Measurements from ENCODE around the gene GALNT9.

GALNT9 gene

GRCh38 chr12:132276827-132277373 is 52.5 kb downstream of the GALNT9 start:
- TF ChIP-seq CTCF (IDR thresholded peaks at IDR 0.05; ENCODE audit: extremely low read depth, missing control alignments), result no peak
- no peak for DNase-seq (ENCODE audit: low spot score)

GRCh38 chr12:132276066-132276826 is 53.1 kb downstream of the GALNT9 start:
- DNase-seq (ENCODE audit: low spot score), result no peak
- no peak for TF ChIP-seq CTCF (IDR thresholded peaks at IDR 0.05; ENCODE audit: extremely low read depth, missing control alignments)

GRCh38 chr12:132275631-132276030 is 53.8 kb downstream of the GALNT9 start:
- DNase-seq (ENCODE audit: low spot score), result no peak
- no peak for TF ChIP-seq CTCF (IDR thresholded peaks at IDR 0.05; ENCODE audit: extremely low read depth, missing control alignments)

- DNase-seq (ENCODE audit: low spot score), result no peak
- TF ChIP-seq CTCF (IDR thresholded peaks at IDR 0.05; ENCODE audit: extremely low read depth, missing control alignments), result no peak
Measured at GRCh38 chr12:132275110-132275531, 54.3 kb downstream of the GALNT9 start.

- DNase-seq (ENCODE audit: low spot score), result no peak
- TF ChIP-seq CTCF (IDR thresholded peaks at IDR 0.05; ENCODE audit: extremely low read depth, missing control alignments), result no peak
Measured at GRCh38 chr12:132273992-132274334, 55.4 kb downstream of the GALNT9 start.

- TF ChIP-seq CTCF (IDR thresholded peaks at IDR 0.05; ENCODE audit: extremely low read depth, missing control alignments), result no peak
- DNase-seq (ENCODE audit: low spot score), result no peak
Measured at GRCh38 chr12:132272711-132273110, 56.7 kb downstream of the GALNT9 start.

- TF ChIP-seq CTCF (IDR thresholded peaks at IDR 0.05; ENCODE audit: extremely low read depth, missing control alignments), result no peak
- no peak for DNase-seq (ENCODE audit: low spot score)
Measured at GRCh38 chr12:132271755-132272092, 57.7 kb downstream of the GALNT9 start.

All from GM20000 (cell line).